HepG2 (cell line): ENCODE measurements around the gene LIME1. TPM values are rescaled to one million over a fixed set of nuclear protein-coding genes. Genes with fewer than 3 reads are reported as not detected.
A peak's percentile ranks its signal among the peaks of the same experiment; 100 is the strongest.

Experiments used
- ATF7-NPFF ChIP-seq: sonication (generic); formaldehyde crosslinking; IDR thresholded peaks from 2 replicates; pipeline ENCODE4 v1.8.1; 2023; ENCODE audit warnings: mild to moderate bottlenecking, low read depth, missing genetic modification reagents, moderate library complexity
- ETV6 ChIP-seq: sonication (generic); formaldehyde crosslinking; conservative IDR thresholded peaks from 2 replicates; pipeline ENCODE4 v1.4.0; 2020; ENCODE audit warnings: missing genetic modification reagents
- FOXO1 ChIP-seq: sonication (generic); formaldehyde crosslinking; IDR thresholded peaks from 2 replicates; pipeline ENCODE4 v1.4.0; 2020; ENCODE audit warnings: missing genetic modification reagents
- KDM5B ChIP-seq: sonication (generic); formaldehyde crosslinking; IDR thresholded peaks from 2 replicates; pipeline ENCODE4 v1.4.0; 2020; ENCODE audit warnings: missing genetic modification reagents, mild to moderate bottlenecking, borderline replicate concordance
- MZF1 ChIP-seq: sonication (generic); formaldehyde crosslinking; IDR thresholded peaks from 2 replicates; pipeline ENCODE4 v1.8.1; 2023; ENCODE audit warnings: mild to moderate bottlenecking, missing genetic modification reagents, borderline replicate concordance
- NAIF1 ChIP-seq: sonication (generic); formaldehyde crosslinking; IDR thresholded peaks from 2 replicates; pipeline ENCODE4 v1.5.0; 2020; ENCODE audit warnings: mild to moderate bottlenecking, missing genetic modification reagents, borderline replicate concordance
- NCOA1 ChIP-seq: sonication (generic); formaldehyde crosslinking; IDR thresholded peaks from 2 replicates; pipeline ENCODE4 v1.9.0; 2021; ENCODE audit warnings: missing genetic modification reagents
- RBM39 ChIP-seq: fragments of 200-400 bp; formaldehyde crosslinking; IDR thresholded peaks from one replicate; pipeline ENCODE4 v1.6.1; 2018; ENCODE audit warnings: antibody characterized with exemption, mild to moderate bottlenecking, low read depth, low read length; ENCODE audit not compliant: poor library complexity, severe bottlenecking
- RELA ChIP-seq: sonication (generic); formaldehyde crosslinking; IDR thresholded peaks from 2 replicates; pipeline ENCODE4 v1.4.0; 2020; ENCODE audit warnings: missing genetic modification reagents
- SMARCE1 ChIP-seq: fragments of 450-650 bp; IDR thresholded peaks from 2 replicates; pipeline ENCODE4 v1.6.1; 2017; ENCODE audit warnings: borderline replicate concordance
- SRSF4 ChIP-seq: fragments of 200-400 bp; formaldehyde crosslinking; IDR thresholded peaks from one replicate; pipeline ENCODE4 v1.6.1; 2018; ENCODE audit warnings: mild to moderate bottlenecking, low read depth, low read length, moderate library complexity; ENCODE audit not compliant: poor library complexity, severe bottlenecking
- ZNF563 ChIP-seq: sonication (generic); formaldehyde crosslinking; IDR thresholded peaks from 2 replicates; pipeline ENCODE4 v1.8.0; 2022; ENCODE audit warnings: mild to moderate bottlenecking, moderate library complexity, missing genetic modification reagents
- ZNF652 ChIP-seq: IDR thresholded peaks from 2 replicates; pipeline ENCODE4 v1.6.1; 2016; ENCODE audit warnings: low read depth, borderline replicate concordance
- ZNF792 ChIP-seq: IDR thresholded peaks from 2 replicates; pipeline ENCODE4 v1.6.1; 2016
- ZSCAN12 ChIP-seq: sonication (generic); formaldehyde crosslinking; IDR thresholded peaks from 2 replicates; pipeline ENCODE4 v1.9.0; 2021; ENCODE audit warnings: mild to moderate bottlenecking, missing genetic modification reagents
- ZZZ3 ChIP-seq: sonication (generic); formaldehyde crosslinking; IDR thresholded peaks from 2 replicates; pipeline ENCODE4 v1.4.0; 2020; ENCODE audit warnings: missing genetic modification reagents, mild to moderate bottlenecking, borderline replicate concordance
- polyA plus RNA-seq, 8 experiments: library from polyadenylated mRNA; depleted of rRNA in 3 of 8; stranded (reverse) in 7 of 8; unstranded in 1 of 8; fragments of >200 nt; fragmentation: Illumina TruSeq in 4 of 8; extraction: Trizol in 4 of 8; gene quantifications; 2 replicates each; pipeline versions ENCODE4 v1.2.1 to v1.2.3, GENCODE V29; 2011 to 2016; ENCODE audit warnings: low read depth in 4 of 8, missing spikeins in 1 of 8, mixed read lengths in 1 of 8; ENCODE audit not compliant: insufficient read depth in 1 of 8
- total RNA-seq, 5 experiments: library from RNA; depleted of rRNA; stranded (reverse); fragments of >200 nt; fragmentation: Illumina TruSeq; extraction: Trizol; gene quantifications; 2 replicates each; pipeline ENCODE4 v1.2.3, GENCODE V29; 2016; ENCODE audit warnings: low read depth in 1 of 5
- TF ChIP-seq, protein P1 (sequence below): sonication (generic); formaldehyde crosslinking; IDR thresholded peaks from 2 replicates; pipeline ENCODE4 v1.8.1; 2023; ENCODE audit warnings: mild to moderate bottlenecking, inconsistent platforms, moderate library complexity, missing genetic modification reagents, borderline replicate concordance
- TF ChIP-seq, protein P2 (sequence below): sonication (generic); formaldehyde crosslinking; IDR thresholded peaks from 2 replicates; pipeline ENCODE4 v1.4.0; 2020; ENCODE audit warnings: mild to moderate bottlenecking, missing genetic modification reagents
- TF ChIP-seq, protein P3 (sequence below): sonication (generic); formaldehyde crosslinking; IDR thresholded peaks from 2 replicates; pipeline ENCODE4 v1.8.1; 2023; ENCODE audit warnings: missing genetic modification reagents, mild to moderate bottlenecking, borderline replicate concordance
- TF ChIP-seq, protein P4 (sequence below): sonication (generic); formaldehyde crosslinking; IDR thresholded peaks from 2 replicates; pipeline ENCODE4 v1.5.0; 2020; ENCODE audit warnings: mild to moderate bottlenecking, missing genetic modification reagents, borderline replicate concordance

The LIME1 gene
- total and polyA plus RNA-seq, 2 of the 13 experiments (the other 11 are each of a cell fraction or from before 2014, with no cell fraction given), result 13.0 to 61.5 TPM

DNA sequence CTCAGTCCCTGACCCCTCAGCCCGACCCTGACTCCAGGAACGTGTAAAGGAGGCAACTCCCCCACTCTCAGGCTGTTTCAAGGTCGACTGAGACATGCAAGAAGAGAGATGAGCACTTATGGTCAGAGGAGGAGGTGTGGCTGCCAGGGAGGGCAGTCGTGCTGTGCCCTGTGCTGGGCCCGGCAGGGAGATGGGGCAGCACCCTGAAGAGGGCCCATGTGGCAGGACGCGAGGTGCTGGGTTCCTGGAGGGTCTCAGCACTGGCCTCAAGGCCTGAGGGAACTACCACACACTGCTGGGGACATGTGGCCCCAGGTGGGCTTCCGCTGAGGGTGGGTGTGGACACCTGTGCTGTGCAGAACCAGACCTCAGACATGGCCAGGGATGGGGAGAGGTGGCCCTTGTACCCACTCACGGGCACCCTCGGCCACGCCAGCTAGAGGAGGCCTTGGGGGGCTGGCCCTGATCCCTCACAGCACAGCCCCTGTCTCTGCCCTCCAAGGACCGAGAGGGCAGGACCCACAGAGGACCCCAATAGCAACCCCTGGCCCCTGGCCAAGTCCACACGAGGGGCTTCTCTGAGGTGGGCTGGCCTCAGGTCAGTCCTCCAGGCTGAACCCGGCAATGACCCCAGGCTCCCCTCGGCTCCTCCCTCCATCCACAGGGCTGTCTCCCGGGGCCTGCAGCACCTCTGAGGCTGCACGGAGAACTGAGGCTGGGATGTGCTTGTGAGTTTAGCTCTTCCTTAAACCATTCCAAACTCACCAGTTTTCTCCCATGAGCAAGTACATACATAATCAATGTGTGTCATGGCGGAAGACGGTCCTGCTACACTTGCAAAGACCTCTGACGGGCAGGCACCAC lies 11.8 kb downstream of the LIME1 start (continued):
- 0 out of 2 replicates have a peak, but pooled peaks have one; percentile 7 for TF ChIP-seq FOXO1
- TF ChIP-seq, protein P1, sequence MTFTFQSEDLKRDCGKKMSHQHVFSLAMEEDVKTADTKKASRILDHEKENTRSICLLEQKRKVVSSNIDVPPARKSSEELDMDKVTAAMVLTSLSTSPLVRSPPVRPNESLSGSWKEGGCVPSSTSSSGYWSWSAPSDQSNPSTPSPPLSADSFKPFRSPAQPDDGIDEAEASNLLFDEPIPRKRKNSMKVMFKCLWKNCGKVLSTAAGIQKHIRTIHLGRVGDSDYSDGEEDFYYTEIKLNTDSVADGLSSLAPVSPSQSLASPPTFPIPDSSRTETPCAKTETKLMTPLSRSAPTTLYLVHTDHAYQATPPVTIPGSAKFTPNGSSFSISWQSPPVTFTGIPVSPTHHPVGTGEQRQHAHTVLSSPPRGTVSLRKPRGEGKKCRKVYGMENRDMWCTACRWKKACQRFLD (CRISPR knock-in tag), result no peak
- TF ChIP-seq, protein P2, sequence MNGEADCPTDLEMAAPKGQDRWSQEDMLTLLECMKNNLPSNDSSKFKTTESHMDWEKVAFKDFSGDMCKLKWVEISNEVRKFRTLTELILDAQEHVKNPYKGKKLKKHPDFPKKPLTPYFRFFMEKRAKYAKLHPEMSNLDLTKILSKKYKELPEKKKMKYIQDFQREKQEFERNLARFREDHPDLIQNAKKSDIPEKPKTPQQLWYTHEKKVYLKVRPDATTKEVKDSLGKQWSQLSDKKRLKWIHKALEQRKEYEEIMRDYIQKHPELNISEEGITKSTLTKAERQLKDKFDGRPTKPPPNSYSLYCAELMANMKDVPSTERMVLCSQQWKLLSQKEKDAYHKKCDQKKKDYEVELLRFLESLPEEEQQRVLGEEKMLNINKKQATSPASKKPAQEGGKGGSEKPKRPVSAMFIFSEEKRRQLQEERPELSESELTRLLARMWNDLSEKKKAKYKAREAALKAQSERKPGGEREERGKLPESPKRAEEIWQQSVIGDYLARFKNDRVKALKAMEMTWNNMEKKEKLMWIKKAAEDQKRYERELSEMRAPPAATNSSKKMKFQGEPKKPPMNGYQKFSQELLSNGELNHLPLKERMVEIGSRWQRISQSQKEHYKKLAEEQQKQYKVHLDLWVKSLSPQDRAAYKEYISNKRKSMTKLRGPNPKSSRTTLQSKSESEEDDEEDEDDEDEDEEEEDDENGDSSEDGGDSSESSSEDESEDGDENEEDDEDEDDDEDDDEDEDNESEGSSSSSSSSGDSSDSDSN (CRISPR knock-in tag), result peak; percentile 30; the same call in 1 of the 2 replicates
- no peak for TF ChIP-seq ZNF652 (CRISPR knock-in tag)
- no peak for TF ChIP-seq RELA
- no peak for TF ChIP-seq ZZZ3
- TF ChIP-seq KDM5B, result no peak
- TF ChIP-seq NCOA1 (CRISPR knock-in tag), result no peak
- TF ChIP-seq NAIF1 (CRISPR knock-in tag), result no peak
- TF ChIP-seq ZSCAN12 (CRISPR knock-in tag), result no peak
- TF ChIP-seq, protein P3, sequence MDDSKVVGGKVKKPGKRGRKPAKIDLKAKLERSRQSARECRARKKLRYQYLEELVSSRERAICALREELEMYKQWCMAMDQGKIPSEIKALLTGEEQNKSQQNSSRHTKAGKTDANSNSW (CRISPR knock-in tag), result 0 out of 2 replicates have a peak, but pooled peaks have one; percentile 40
- no peak for TF ChIP-seq ETV6
- TF ChIP-seq ZNF563 (CRISPR knock-in tag), result no peak
- no peak for TF ChIP-seq SMARCE1
- no peak for TF ChIP-seq RBM39
- TF ChIP-seq SRSF4, result no peak
- TF ChIP-seq ATF7-NPFF, result no peak
- TF ChIP-seq MZF1 (CRISPR knock-in tag), result no peak
- no peak for TF ChIP-seq ZNF792
- TF ChIP-seq, protein P4, sequence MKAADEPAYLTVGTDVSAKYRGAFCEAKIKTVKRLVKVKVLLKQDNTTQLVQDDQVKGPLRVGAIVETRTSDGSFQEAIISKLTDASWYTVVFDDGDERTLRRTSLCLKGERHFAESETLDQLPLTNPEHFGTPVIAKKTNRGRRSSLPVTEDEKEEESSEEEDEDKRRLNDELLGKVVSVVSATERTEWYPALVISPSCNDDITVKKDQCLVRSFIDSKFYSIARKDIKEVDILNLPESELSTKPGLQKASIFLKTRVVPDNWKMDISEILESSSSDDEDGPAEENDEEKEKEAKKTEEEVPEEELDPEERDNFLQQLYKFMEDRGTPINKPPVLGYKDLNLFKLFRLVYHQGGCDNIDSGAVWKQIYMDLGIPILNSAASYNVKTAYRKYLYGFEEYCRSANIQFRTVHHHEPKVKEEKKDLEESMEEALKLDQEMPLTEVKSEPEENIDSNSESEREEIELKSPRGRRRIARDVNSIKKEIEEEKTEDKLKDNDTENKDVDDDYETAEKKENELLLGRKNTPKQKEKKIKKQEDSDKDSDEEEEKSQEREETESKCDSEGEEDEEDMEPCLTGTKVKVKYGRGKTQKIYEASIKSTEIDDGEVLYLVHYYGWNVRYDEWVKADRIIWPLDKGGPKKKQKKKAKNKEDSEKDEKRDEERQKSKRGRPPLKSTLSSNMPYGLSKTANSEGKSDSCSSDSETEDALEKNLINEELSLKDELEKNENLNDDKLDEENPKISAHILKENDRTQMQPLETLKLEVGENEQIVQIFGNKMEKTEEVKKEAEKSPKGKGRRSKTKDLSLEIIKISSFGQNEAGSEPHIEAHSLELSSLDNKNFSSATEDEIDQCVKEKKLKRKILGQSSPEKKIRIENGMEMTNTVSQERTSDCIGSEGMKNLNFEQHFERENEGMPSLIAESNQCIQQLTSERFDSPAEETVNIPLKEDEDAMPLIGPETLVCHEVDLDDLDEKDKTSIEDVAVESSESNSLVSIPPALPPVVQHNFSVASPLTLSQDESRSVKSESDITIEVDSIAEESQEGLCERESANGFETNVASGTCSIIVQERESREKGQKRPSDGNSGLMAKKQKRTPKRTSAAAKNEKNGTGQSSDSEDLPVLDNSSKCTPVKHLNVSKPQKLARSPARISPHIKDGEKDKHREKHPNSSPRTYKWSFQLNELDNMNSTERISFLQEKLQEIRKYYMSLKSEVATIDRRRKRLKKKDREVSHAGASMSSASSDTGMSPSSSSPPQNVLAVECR (CRISPR knock-in tag), result 0 out of 2 replicates have a peak, but pooled peaks have one; percentile 12
